Epithelial cell of esophagus (primary cell): ENCODE measurements around the gene LIG3.

Experiments used
- DNase-seq: peaks from one replicate; pipeline ENCODE4 v3.0.0; 2010; ENCODE audit warnings: low read depth
- H3K4me3 ChIP-seq: 2 replicates; pipeline ENCODE4 v1.5.1; 2011; ENCODE audit warnings: mild to moderate bottlenecking, low read length, control low read depth
- TF ChIP-seq, protein P1 (sequence below): IDR thresholded peaks from 2 replicates; pipeline ENCODE4 v1.5.1; 2011; ENCODE audit warnings: low read depth, mild to moderate bottlenecking, low read length, control low read depth, inconsistent platforms; ENCODE audit not compliant: insufficient read depth; ENCODE audit errors: missing control alignments

LIG3 gene

DNA sequence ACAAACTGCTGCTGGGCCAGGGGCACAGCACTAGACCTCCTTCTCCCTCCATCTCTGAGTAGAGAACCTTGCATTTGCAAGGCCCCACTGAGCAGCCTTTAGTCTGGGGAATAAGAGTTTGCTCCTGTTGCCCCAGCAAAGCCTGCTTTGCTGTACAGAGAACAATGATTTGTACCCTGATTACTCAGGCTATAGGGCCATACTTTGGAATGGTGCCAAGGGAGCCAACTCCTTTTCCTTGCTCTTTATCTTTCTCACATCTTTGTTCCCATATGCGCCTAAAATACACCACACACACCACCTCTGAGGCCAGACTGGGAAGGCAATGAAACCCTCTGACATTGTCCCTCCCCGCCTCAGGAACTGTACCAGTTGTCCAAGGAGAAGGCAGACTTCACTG lies 21.2 kb downstream of the LIG3 start:
- no peak for DNase-seq
- TF ChIP-seq, protein P1, sequence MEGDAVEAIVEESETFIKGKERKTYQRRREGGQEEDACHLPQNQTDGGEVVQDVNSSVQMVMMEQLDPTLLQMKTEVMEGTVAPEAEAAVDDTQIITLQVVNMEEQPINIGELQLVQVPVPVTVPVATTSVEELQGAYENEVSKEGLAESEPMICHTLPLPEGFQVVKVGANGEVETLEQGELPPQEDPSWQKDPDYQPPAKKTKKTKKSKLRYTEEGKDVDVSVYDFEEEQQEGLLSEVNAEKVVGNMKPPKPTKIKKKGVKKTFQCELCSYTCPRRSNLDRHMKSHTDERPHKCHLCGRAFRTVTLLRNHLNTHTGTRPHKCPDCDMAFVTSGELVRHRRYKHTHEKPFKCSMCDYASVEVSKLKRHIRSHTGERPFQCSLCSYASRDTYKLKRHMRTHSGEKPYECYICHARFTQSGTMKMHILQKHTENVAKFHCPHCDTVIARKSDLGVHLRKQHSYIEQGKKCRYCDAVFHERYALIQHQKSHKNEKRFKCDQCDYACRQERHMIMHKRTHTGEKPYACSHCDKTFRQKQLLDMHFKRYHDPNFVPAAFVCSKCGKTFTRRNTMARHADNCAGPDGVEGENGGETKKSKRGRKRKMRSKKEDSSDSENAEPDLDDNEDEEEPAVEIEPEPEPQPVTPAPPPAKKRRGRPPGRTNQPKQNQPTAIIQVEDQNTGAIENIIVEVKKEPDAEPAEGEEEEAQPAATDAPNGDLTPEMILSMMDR = no peak
- no peak overlapping the region for H3K4me3 ChIP-seq

DNA sequence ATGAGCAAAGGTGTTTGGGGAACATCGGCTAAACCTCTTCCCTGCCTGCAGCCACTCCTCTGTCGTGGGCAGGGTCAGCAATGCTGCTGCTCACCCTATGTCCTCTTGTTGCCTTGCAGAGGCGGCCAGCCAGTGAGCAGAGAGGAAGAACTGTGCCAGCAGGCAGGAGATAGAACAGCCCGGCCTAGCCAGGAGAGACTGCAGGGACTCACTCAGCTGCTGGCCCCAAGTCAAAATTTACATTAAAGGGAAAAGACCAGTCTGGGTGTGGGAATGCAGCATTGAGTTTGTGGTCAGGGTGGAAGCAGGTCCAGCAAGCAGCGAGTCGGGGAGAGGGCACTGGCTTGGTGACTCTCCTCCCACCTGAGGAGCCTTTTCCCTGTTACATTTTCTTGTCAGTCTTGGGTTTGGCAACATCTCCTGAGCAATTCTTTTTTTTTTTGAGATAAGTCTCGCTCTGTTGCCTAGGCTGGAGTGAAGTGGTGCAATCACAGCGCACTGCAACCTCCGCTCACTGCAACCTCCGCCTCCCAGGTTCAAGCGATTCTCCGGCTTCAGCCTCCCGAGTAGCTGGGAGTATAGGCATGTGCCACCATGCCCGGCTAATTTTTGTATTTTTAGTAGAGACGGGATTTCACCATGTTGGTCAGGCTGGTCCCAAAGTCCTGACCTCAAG lies 22.7 kb downstream of the LIG3 start:
- no peak for DNase-seq
- TF ChIP-seq, protein P1 = no peak
- H3K4me3 ChIP-seq = no peak overlapping the region

DNA sequence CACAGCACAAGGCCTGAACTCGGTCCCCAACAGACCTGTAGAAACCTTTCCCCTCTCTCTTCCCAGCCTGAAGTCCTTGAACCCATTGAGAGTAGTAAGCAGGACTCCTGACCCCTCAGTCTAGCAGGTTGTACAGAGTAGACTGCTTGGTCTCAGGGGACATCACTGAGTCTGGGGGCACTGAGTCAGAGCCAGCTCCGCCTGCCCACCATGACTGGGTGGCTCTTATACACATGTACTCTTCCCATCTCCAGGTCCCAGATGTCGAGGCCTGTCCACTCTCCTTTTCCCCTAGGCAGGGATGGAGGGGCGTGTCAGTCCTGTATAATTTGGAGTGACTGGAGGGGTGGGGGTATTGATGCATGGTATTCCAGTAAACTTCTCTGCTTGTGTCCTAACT lies 23.5 kb downstream of the LIG3 start:
- DNase-seq = no peak
- no peak overlapping the region for H3K4me3 ChIP-seq
- TF ChIP-seq, protein P1 = no peak

DNA sequence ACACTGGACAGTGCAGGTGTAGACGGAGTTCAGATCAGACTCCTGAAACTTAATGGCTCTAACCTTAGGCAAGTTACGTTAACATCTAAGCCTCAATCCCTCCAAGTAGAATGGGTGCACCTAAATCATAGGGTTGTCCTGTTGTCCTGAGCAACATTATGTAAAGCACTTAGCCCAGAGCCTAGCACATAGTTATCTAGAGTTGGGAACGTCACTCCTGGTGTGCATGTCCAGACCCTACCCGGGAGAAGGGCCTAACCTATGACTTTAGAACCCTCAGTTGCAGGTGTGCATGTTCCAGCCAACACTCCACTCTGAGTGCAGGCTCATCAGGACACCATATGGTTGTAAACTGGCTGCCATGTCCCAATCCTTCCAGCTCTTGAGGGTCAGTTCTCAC lies 26.0 kb downstream of the LIG3 start:
- TF ChIP-seq, protein P1 = no peak
- no peak for DNase-seq
- H3K4me3 ChIP-seq = no peak overlapping the region

DNA sequence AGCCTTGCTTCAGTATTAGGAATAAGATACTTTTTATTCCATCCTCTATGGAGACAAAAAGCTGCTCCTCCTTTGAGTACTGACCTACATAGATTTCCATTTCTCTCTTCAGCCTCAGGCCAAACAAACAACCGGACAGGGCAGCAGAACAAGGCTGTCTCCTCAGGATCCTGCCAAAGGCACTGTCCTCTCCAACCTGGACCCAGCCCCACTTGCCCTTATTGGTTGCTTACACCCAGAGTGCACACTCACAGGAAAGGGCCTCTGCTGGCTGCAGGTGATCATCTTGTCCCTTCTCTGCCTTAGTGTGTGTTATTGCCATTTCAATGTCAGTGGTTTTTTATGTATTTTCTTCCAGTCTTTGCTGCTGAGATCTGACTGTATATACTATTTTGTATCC lies 26.6 kb downstream of the LIG3 start:
- no peak overlapping the region for H3K4me3 ChIP-seq
- DNase-seq = no peak
- TF ChIP-seq, protein P1 = no peak

DNA sequence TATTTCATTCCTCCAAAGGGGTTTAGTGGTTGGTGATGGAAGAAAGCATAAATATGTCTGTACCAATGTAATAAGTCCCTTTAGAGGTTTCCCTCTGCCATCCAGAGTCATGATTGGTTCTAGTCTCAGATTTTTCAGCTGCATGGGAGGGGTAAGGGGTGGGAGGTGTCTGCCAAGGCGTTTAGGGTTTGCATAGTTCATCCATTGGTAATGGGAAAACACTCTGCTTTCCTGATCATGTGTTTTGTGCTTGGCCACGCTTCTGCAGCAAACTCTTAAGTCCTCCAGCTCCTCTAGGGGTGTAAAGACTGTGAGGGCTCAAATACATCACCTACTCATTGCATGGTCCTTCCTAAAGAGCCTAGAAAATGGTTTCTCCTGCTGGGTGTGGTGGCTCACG lies 29.8 kb downstream of the LIG3 start:
- no peak for DNase-seq
- no peak overlapping the region for H3K4me3 ChIP-seq

DNA sequence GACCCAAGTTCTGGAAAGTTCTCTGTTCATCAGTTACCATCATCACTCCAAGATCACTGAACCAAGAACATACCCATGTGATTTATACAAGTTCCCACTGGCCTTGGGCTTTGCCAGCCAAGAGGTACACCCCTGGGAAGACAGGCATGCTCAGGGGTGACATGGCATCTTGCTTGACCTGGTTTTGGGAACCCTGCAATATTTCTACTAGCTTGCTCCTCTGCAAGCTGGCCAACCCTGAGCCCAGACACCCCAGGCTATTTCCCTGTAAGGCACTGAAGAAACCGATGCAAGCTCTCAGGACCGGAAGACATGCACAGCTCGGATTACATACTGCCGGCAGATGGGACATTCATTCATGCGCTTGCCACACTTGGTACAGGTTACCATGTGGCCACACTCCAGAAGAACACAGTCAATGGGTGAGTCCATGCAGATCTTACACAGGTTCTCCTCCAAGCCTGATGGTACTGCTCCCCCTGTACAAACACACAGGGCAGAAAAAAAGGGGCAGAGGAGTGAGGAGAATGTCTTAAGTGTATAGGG lies 31.4 kb downstream of the LIG3 start:
- TF ChIP-seq, protein P1 = no peak

More for the DNA sequence above, 29.8 kb downstream of the LIG3 start:
- TF ChIP-seq, protein P1 = no peak

More for the DNA sequence above, 31.4 kb downstream of the LIG3 start:
- no peak overlapping the region for H3K4me3 ChIP-seq
- no peak for DNase-seq
